ENCODE measurements around the gene TSHZ2. TPM values are rescaled to one million over a fixed set of nuclear protein-coding genes. Genes with fewer than 3 reads are reported as not detected.

The TSHZ2 gene
- polyA plus RNA-seq, 1 donor from 2014 or later, result 4.6 TPM

DNA sequence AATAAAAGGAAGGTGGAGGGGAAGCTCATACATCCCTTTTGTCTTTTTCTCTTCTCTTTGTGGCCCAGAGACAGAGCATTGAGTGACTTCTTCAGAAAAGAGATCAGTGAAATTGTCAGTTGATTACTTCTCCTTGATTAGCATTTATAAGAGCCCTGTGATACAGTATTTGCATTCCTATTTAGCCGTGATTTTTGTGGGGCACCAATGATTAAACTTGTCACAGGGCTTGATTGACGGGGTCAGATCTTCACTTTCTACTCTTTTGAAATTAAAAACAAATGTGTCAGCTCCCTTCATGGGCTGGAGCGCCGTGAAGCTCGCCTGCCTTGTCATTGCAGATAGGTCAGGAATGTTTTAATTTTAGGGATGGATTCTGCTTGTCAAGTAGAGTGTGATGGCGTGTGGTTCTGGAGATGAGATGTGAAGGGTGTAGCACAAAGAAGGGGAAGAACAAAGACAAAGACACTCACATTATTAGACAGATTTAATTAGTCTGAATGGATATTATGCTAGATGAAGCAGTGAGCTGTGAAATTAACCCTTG, 454.7 kb downstream of the TSHZ2 start:
- no peaks in the 10 kb centered on the region for H3K36me3 ChIP-seq (ENCODE audit: insufficient read depth, low read length)
- TF ChIP-seq, protein P1, sequence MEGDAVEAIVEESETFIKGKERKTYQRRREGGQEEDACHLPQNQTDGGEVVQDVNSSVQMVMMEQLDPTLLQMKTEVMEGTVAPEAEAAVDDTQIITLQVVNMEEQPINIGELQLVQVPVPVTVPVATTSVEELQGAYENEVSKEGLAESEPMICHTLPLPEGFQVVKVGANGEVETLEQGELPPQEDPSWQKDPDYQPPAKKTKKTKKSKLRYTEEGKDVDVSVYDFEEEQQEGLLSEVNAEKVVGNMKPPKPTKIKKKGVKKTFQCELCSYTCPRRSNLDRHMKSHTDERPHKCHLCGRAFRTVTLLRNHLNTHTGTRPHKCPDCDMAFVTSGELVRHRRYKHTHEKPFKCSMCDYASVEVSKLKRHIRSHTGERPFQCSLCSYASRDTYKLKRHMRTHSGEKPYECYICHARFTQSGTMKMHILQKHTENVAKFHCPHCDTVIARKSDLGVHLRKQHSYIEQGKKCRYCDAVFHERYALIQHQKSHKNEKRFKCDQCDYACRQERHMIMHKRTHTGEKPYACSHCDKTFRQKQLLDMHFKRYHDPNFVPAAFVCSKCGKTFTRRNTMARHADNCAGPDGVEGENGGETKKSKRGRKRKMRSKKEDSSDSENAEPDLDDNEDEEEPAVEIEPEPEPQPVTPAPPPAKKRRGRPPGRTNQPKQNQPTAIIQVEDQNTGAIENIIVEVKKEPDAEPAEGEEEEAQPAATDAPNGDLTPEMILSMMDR (IDR thresholded peaks at IDR 0.05; ENCODE audit: poor library complexity, severe bottlenecking), result no peak
- TF ChIP-seq EZH2 (IDR thresholded peaks at IDR 0.05; ENCODE audit: borderline replicate concordance, insufficient read depth, low read length, poor library complexity, severe bottlenecking), result no peak
- no peak for TF ChIP-seq EP300 (conservative IDR thresholded peaks at IDR 0.05; ENCODE audit: poor library complexity, severe bottlenecking)
- TF ChIP-seq SMC3 (conservative IDR thresholded peaks at IDR 0.05; ENCODE audit: poor library complexity), result no peak
- no peak for TF ChIP-seq MXI1 (conservative IDR thresholded peaks at IDR 0.05; ENCODE audit: poor library complexity, severe bottlenecking)
- TF ChIP-seq TAF1 (IDR thresholded peaks at IDR 0.05; ENCODE audit: low read depth), result no peak
- TF ChIP-seq, protein P2, sequence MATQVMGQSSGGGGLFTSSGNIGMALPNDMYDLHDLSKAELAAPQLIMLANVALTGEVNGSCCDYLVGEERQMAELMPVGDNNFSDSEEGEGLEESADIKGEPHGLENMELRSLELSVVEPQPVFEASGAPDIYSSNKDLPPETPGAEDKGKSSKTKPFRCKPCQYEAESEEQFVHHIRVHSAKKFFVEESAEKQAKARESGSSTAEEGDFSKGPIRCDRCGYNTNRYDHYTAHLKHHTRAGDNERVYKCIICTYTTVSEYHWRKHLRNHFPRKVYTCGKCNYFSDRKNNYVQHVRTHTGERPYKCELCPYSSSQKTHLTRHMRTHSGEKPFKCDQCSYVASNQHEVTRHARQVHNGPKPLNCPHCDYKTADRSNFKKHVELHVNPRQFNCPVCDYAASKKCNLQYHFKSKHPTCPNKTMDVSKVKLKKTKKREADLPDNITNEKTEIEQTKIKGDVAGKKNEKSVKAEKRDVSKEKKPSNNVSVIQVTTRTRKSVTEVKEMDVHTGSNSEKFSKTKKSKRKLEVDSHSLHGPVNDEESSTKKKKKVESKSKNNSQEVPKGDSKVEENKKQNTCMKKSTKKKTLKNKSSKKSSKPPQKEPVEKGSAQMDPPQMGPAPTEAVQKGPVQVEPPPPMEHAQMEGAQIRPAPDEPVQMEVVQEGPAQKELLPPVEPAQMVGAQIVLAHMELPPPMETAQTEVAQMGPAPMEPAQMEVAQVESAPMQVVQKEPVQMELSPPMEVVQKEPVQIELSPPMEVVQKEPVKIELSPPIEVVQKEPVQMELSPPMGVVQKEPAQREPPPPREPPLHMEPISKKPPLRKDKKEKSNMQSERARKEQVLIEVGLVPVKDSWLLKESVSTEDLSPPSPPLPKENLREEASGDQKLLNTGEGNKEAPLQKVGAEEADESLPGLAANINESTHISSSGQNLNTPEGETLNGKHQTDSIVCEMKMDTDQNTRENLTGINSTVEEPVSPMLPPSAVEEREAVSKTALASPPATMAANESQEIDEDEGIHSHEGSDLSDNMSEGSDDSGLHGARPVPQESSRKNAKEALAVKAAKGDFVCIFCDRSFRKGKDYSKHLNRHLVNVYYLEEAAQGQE (IDR thresholded peaks at IDR 0.05; ENCODE audit: borderline replicate concordance), result no peak
- TF ChIP-seq POLR2AphosphoS5 (IDR thresholded peaks at IDR 0.05), result no peak
- no peak for TF ChIP-seq RAD21 (conservative IDR thresholded peaks at IDR 0.05)
- H4K20me1 ChIP-seq (ENCODE audit: insufficient read depth), result no peaks in the 10 kb centered on the region
- H3K27ac ChIP-seq (ENCODE audit: low read length), result peak overlapping the region; percentile 21
- H3K4me3 ChIP-seq (ENCODE audit: low read length), result peak overlapping the region; percentile 42
- H3K27me3 ChIP-seq (ENCODE audit: insufficient read depth, low read depth, low read length), result no peaks in the 10 kb centered on the region
- no peaks in the 10 kb centered on the region for H3K9me3 ChIP-seq (ENCODE audit: low read length)
- no peaks in the 10 kb centered on the region for H3K79me2 ChIP-seq (replicated peaks; ENCODE audit: insufficient read depth, low read length)
- H2AFZ ChIP-seq (ENCODE audit: low read depth, low read length), result no peak overlapping the region
- peak overlapping the region; percentile 28 for H3K4me2 ChIP-seq (ENCODE audit: low read length)
- no peak overlapping the region for H3K9ac ChIP-seq (ENCODE audit: low read length)
- no peaks in the 10 kb centered on the region for H3F3A ChIP-seq (ENCODE audit: insufficient read depth, low read length, poor library complexity, severe bottlenecking)
- no peaks in the 10 kb centered on the region for H3K9me2 ChIP-seq (ENCODE audit: insufficient read depth, low read length)

DNA sequence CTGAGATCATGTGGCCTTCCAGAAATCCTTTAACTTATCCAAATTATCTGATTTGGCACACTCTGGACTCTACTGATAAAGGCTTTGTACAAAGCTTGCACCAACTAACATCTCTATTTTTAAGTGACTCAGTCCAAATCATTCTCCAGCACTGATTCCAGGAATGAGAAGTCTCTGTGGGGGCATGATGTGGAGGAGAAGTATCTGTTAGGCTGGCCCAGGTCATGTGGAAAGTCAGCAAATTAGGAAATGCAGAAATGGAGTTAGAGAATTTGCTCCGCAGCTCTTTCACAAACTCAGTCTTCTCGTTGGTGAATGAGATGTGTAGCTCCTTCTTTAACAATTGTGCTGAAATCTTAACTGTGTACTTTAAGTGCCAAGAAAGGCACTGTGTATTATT, 455.8 kb downstream of the TSHZ2 start:
- TF ChIP-seq EP300 (conservative IDR thresholded peaks at IDR 0.05; ENCODE audit: poor library complexity, severe bottlenecking), result no peak
- H3F3A ChIP-seq (ENCODE audit: insufficient read depth, low read length, poor library complexity, severe bottlenecking), result no peaks in the 10 kb centered on the region
- no peaks in the 10 kb centered on the region for H3K36me3 ChIP-seq (ENCODE audit: insufficient read depth, low read length)
- no peak overlapping the region for H3K9ac ChIP-seq (ENCODE audit: low read length)
- no peak overlapping the region for H3K4me3 ChIP-seq (ENCODE audit: low read length)
- H2AFZ ChIP-seq (ENCODE audit: low read depth, low read length), result no peak overlapping the region
- no peaks in the 10 kb centered on the region for H3K9me3 ChIP-seq (ENCODE audit: low read length)
- no peak overlapping the region for H3K4me2 ChIP-seq (ENCODE audit: low read length)
- H3K79me2 ChIP-seq (replicated peaks; ENCODE audit: insufficient read depth, low read length), result no peaks in the 10 kb centered on the region
- no peaks in the 10 kb centered on the region for H4K20me1 ChIP-seq (ENCODE audit: insufficient read depth)
- H3K27me3 ChIP-seq (ENCODE audit: insufficient read depth, low read depth, low read length), result no peaks in the 10 kb centered on the region
- H3K9me2 ChIP-seq (ENCODE audit: insufficient read depth, low read length), result no peaks in the 10 kb centered on the region
- no peak overlapping the region for H3K27ac ChIP-seq (ENCODE audit: low read length)
